Peyer's patch (tissue), 4 donors: Measurements from ENCODE around the gene GPR162.

ENCODE experiments used
- CTCF ChIP-seq, 6 experiments: fragments of 450-650 bp in 4 of 6; fragments of 200-600 bp in 2 of 6; sonication (generic) in 1 of 6; IDR thresholded peaks; one replicate each; pipeline ENCODE4 v1.5.1; 2017 to 2019; ENCODE audit warnings: antibody characterized with exemption in 6 of 6, mild to moderate bottlenecking in 3 of 6, moderate library complexity in 1 of 6
- POLR2A ChIP-seq, 2 donors: fragments of 450-650 bp; IDR thresholded peaks; one replicate each; pipeline ENCODE4 v1.5.1; 2017; ENCODE audit warnings: antibody characterized with exemption in 2 of 2, mild to moderate bottlenecking in 2 of 2, moderate library complexity in 2 of 2

- no peak for TF ChIP-seq CTCF (IDR thresholded peaks at IDR 0.05)
- TF ChIP-seq POLR2A (IDR thresholded peaks at IDR 0.05) = peak in 1 of 2 donors; percentile 27
Observed at GRCh38 chr12:6779708-6780432, 41.8 kb upstream of the GPR162 start.
